ENCODE data around the gene ENDOV. TPM values are rescaled to one million over a fixed set of nuclear protein-coding genes. Genes with fewer than 3 reads are reported as not detected.
A peak's percentile ranks its signal among the peaks of the same experiment; 100 is the strongest.

Gene ENDOV
- polyA plus RNA-seq, 2 of the 4 experiments (the other 2 are of a cell fraction) = 33.2 to 42.6 TPM

GRCh38 chr17:80446645-80447405 is 31.9 kb downstream of the ENDOV start:
- H3K4me2 ChIP-seq = no peak overlapping the region
- WGBS (ENCODE audit: missing lambda C conversion rate) = 57% methylated on average over 12 of the region's 12 CpGs
- H3K4me1 ChIP-seq = peaks cover 6% of the 10 kb centered on the region; the same call in 1 of the 3 replicates
- TF ChIP-seq HOXB5 (CRISPR knock-in tag; IDR thresholded peaks at IDR 0.05) = no peak
- TF ChIP-seq HES2 (IDR thresholded peaks at IDR 0.05) = no peak
- no peak for TF ChIP-seq HMGXB4 (CRISPR knock-in tag; IDR thresholded peaks at IDR 0.05; ENCODE audit: borderline replicate concordance)
- TF ChIP-seq EHF (CRISPR knock-in tag; IDR thresholded peaks at IDR 0.05) = no peak
- no peak for TF ChIP-seq KDM1A (IDR thresholded peaks at IDR 0.05; ENCODE audit: low read depth)
- no peak for TF ChIP-seq CEBPB (IDR thresholded peaks at IDR 0.05)
- no peak for TF ChIP-seq ESRRA (IDR thresholded peaks at IDR 0.05; ENCODE audit: borderline replicate concordance, low read length)
- TF ChIP-seq GATA3 (IDR thresholded peaks at IDR 0.05; ENCODE audit: borderline replicate concordance) = no peak
- TF ChIP-seq BCL3 (IDR thresholded peaks at IDR 0.05) = no peak
- TF ChIP-seq FOXS1 (CRISPR knock-in tag; IDR thresholded peaks at IDR 0.05) = no peak
- TF ChIP-seq NFE2L2 (conservative IDR thresholded peaks at IDR 0.05; ENCODE audit: low read length) = no peak
- H3K4me3 ChIP-seq = no peak overlapping the region
- H3K27ac ChIP-seq = no peak overlapping the region
- ChIA-PET POLR2A (interaction anchor here (0.6 to 1.8 kb wide), 2 partner anchors 8 to 11 kb away, joined by 3 to 10 read pairs; no protein-coding TSS in a partner anchor), CTCF (interaction anchor here (0.6 to 3.1 kb wide), 7 partner anchors 9 to 191 kb away, joined by 3 to 19 read pairs (median 4); no protein-coding TSS in a partner anchor)
- ATAC-seq (0 out of 6 replicates have a peak, but pooled peaks of 1 of the 2 experiments have one; percentile 4), FAIRE-seq (no peak), DNase-seq (ENCODE audit: low read depth in 1 of 2, low spot score in 1 of 2) (no peak)
- H3K9me3 ChIP-seq = no peaks in the 10 kb centered on the region

- Histone ChIP-seq H3K9me3 (no peaks in the 10 kb centered on the region), H3K4me2 (no peak overlapping the region), H3K4me1 (peaks cover 6% of the 10 kb centered on the region; the same call in 1 of the 3 replicates), H3K27ac (0 out of 6 replicates have a peak overlapping the region, but pooled peaks of 1 of the 2 experiments have one; percentile 15), H3K4me3 (no peak overlapping the region)
- WGBS (ENCODE audit: missing lambda C conversion rate) = 46% methylated on average over 3 of the region's 4 CpGs
- FAIRE-seq (no peak), DNase-seq (ENCODE audit: low read depth in 1 of 2, low spot score in 1 of 2) (no peak), ATAC-seq (no peak)
- POLR2A ChIA-PET = no interaction called here
- TF ChIP-seq HOXA7 (CRISPR knock-in tag; IDR thresholded peaks at IDR 0.05) (no peak), CEBPB (IDR thresholded peaks at IDR 0.05) (no peak), ZFP36 (IDR thresholded peaks at IDR 0.05; ENCODE audit: borderline replicate concordance, partially characterized antibody) (no peak), POLR2AphosphoS2 (conservative IDR thresholded peaks at IDR 0.05; ENCODE audit: low read length) (no peak)
- CTCF ChIA-PET = interaction anchor here (0.6 to 3.1 kb wide), 5 partner anchors 10 to 190 kb away, joined by 3 to 19 read pairs (median 6); no protein-coding TSS in a partner anchor
Observed at GRCh38 chr17:80447790-80448189, 32.8 kb downstream of the ENDOV start.

- 78% methylated on average over 20 of the region's 27 CpGs for WGBS (ENCODE audit: missing lambda C conversion rate)
- no peak overlapping the region for H3K4me2 ChIP-seq
- ChIA-PET CTCF (interaction anchor here (1.5 to 3.1 kb wide), 2 partner anchors 22 to 23 kb away, joined by 6 to 19 read pairs; no protein-coding TSS in a partner anchor), POLR2A (no interaction called here)
- ATAC-seq = no peak
- H3K9me3 ChIP-seq = no peaks in the 10 kb centered on the region
- no peak overlapping the region for H3K27ac ChIP-seq
- no peak overlapping the region for H3K4me3 ChIP-seq
- TF ChIP-seq RAD21 (conservative IDR thresholded peaks at IDR 0.05 in 1 of 2, IDR thresholded peaks at IDR 0.05 in 1 of 2) (no peak), RCOR1 (IDR thresholded peaks at IDR 0.05; ENCODE audit: low read depth, low read length) (no peak), BHLHE40 (IDR thresholded peaks at IDR 0.05; ENCODE audit: low read depth, low read length) (no peak), PHF8 (IDR thresholded peaks at IDR 0.05; ENCODE audit: borderline replicate concordance, low read depth) (no peak), EHMT2 (IDR thresholded peaks at IDR 0.05; ENCODE audit: low read depth) (no peak), RFX5 (IDR thresholded peaks at IDR 0.05) (no peak), KDM5A (IDR thresholded peaks at IDR 0.05) (no peak), CHD2 (IDR thresholded peaks at IDR 0.05; ENCODE audit: low read length, partially characterized antibody) (no peak), HOXA7 (CRISPR knock-in tag; IDR thresholded peaks at IDR 0.05) (no peak), CBX8 (IDR thresholded peaks at IDR 0.05) (no peak)
- no peak for FAIRE-seq
- H3K4me1 ChIP-seq = peaks cover 15% of the 10 kb centered on the region
- no peak for DNase-seq (ENCODE audit: low read depth in 1 of 2, low spot score in 1 of 2)
Observed at GRCh38 chr17:80449194-80449929, 34.4 kb downstream of the ENDOV start.
